Measurements from ENCODE around the gene SLC35F1. TPM values are rescaled to one million over a fixed set of nuclear protein-coding genes. Genes with fewer than 3 reads are reported as not detected.
"Not testable (repeated sequence)": the region's sequence is repeated elsewhere in the genome, so short reads cannot be mapped to it uniquely, and the experiment has no call there.

Gene SLC35F1
- total RNA-seq = not detected
- not detected for polyA plus RNA-seq

DNA sequence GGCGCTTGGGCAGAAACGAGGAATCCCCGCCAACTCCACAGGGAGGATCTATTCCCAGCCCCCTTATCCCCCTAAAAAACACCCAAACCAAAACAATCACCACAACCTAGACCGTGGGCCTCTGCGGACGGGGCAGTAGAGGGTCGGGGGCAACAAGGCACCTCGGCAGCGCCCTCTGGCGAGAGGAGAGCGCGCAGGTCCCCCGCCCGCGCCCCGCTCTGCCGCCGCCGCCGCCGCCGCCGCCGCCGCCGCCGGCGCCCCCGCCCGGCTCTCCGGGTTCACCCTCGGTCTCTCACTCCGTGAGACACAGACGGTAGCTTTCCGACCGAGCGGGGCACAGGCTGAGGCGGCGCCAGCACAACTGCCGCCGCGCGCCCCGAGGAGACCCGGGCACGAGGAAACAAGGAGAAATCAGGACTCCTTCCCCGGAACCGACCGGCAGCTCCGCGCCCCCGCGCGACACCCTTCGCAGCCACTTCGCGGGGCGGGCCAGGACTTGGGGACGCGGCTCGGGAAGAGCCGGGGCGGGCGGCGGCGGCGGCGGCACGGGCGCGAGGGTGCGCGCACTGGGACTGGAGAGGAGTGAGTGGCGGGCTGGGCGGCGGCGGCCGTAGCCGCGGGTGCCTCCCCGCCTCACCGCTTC is at the start of gene SLC35F1:
TSS of gene SLC35F1 (plus strand) at position 307 of the 643 bp plus-strand sequence.
- Histone ChIP-seq H3K4me3 (ENCODE audit: low read length) (no peak within 1 kb of the TSS), H3K27ac (ENCODE audit: low read depth, low read length) (no peak within 1 kb of the TSS), H3K27me3 (ENCODE audit: insufficient read depth, low read length, poor library complexity, severe bottlenecking) (peaks cover 17% of the 10 kb centered on the region), H3K9me3 (ENCODE audit: low read length) (no peaks in the 10 kb centered on the region), H3K4me1 (ENCODE audit: insufficient read depth, low read length) (no peaks in the 10 kb centered on the region), H3K36me3 (ENCODE audit: insufficient read depth, low read length) (no peaks in the 10 kb centered on the region)
- H3K36me3 Mint-ChIP-seq = peaks cover 0 to 3% (median 0%) of the 10 kb centered on the region in 3 donors
- POLR2A ChIA-PET = no interaction called here
- CTCF ChIA-PET = no interaction called here
- DNase-seq = no peak
- peak within 1 kb of the TSS; percentile 52 to 84 (median 68) for H3K4me3 Mint-ChIP-seq
- peaks cover 6 to 10% (median 10%) of the 10 kb centered on the region in 3 donors for H3K4me1 Mint-ChIP-seq
- peaks cover 46 to 71% of the 10 kb centered on the region in 2 donors for H3K27me3 Mint-ChIP-seq
- H3K27ac Mint-ChIP-seq = no peak within 1 kb of the TSS
- peaks cover 0 to 4% (median 0%) of the 10 kb centered on the region in 5 donors for H3K9me3 Mint-ChIP-seq

DNA sequence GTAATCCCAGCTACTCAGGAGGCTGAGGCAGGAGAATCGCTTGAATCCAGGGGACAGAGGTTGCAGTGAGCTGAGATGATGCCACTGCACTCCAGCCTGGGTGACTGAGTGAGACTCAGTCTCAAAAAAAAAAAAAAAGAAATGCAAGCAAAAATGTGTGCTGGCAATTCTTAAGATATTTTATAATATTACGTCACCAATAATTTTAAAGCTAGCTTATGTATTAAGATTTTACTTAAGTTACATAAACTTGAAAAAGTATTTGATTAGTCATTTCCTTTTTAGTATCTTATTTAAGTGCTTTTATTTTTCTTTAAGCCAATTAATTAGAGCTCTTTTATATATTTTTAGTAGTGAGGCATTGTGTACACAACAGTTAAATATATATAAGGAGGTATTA is 48.5 kb upstream of the SLC35F1 start:
- H3K36me3 ChIP-seq (ENCODE audit: insufficient read depth, low read length); DNase-seq; H3K9me3 Mint-ChIP-seq; H3K4me3 Mint-ChIP-seq; H3K36me3 Mint-ChIP-seq; POLR2A ChIA-PET; CTCF ChIA-PET; H3K4me1 Mint-ChIP-seq; H3K9me3 ChIP-seq (ENCODE audit: low read length); H3K27me3 ChIP-seq (ENCODE audit: insufficient read depth, low read length, poor library complexity, severe bottlenecking); H3K4me3 ChIP-seq (ENCODE audit: low read length); H3K27ac ChIP-seq (ENCODE audit: low read depth, low read length); H3K27me3 Mint-ChIP-seq; H3K27ac Mint-ChIP-seq; H3K4me1 ChIP-seq (ENCODE audit: insufficient read depth, low read length): not testable (repeated sequence)

DNA sequence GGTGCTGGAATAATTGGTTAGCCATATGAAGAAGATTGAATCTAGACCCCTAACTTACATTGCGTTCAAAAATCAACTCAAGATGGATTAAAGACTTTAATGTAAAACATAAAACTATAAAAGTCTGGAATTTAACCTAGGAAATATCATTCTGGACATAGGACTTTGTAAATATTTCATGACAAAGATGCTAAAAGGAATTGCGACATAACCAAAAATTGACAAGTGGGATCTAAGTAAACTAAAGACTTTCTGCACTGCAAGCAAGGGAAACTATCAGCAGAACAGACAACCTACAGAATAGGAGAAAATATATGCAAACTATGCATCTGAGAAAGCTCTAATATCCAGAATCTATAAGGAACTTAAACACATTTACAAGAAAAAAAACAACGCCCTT is 45.5 kb upstream of the SLC35F1 start:
- H3K27ac ChIP-seq (ENCODE audit: low read depth, low read length) = no peak overlapping the region
- POLR2A ChIA-PET = no interaction called here
- DNase-seq = no peak
- CTCF ChIA-PET = no interaction called here
- H3K4me3 Mint-ChIP-seq = no peak overlapping the region
- no peak overlapping the region for H3K4me3 ChIP-seq (ENCODE audit: low read length)
- H3K36me3 Mint-ChIP-seq = no peaks in the 10 kb centered on the region
- no peaks in the 10 kb centered on the region for H3K4me1 Mint-ChIP-seq
- H3K9me3 ChIP-seq (ENCODE audit: low read length) = no peaks in the 10 kb centered on the region
- H3K4me1 ChIP-seq (ENCODE audit: insufficient read depth, low read length) = no peaks in the 10 kb centered on the region
- H3K36me3 ChIP-seq (ENCODE audit: insufficient read depth, low read length) = no peaks in the 10 kb centered on the region
- H3K9me3 Mint-ChIP-seq = peaks cover 3 to 9% (median 6%) of the 10 kb centered on the region in 5 donors
- no peaks in the 10 kb centered on the region for H3K27me3 ChIP-seq (ENCODE audit: insufficient read depth, low read length, poor library complexity, severe bottlenecking)
- H3K27me3 Mint-ChIP-seq = peaks cover 3 to 4% of the 10 kb centered on the region in 2 donors
- no peak overlapping the region for H3K27ac Mint-ChIP-seq

GRCh38 chr6:117866561-117866960 is 40.5 kb upstream of the SLC35F1 start:
- Mint-ChIP-seq H3K9me3 (peaks cover 2 to 9% (median 3%) of the 10 kb centered on the region in 5 donors), H3K4me3 (no peak overlapping the region), H3K36me3 (no peaks in the 10 kb centered on the region), H3K27me3 (peaks cover 0 to 2% of the 10 kb centered on the region in 2 donors), H3K27ac (no peak overlapping the region), H3K4me1 (no peaks in the 10 kb centered on the region)
- no peaks in the 10 kb centered on the region for H3K4me1 ChIP-seq (ENCODE audit: insufficient read depth, low read length)
- H3K27ac ChIP-seq (ENCODE audit: low read depth, low read length) = no peak overlapping the region
- no peaks in the 10 kb centered on the region for H3K36me3 ChIP-seq (ENCODE audit: insufficient read depth, low read length)
- H3K4me3 ChIP-seq (ENCODE audit: low read length) = no peak overlapping the region
- no peaks in the 10 kb centered on the region for H3K9me3 ChIP-seq (ENCODE audit: low read length)
- ChIA-PET CTCF (no interaction called here), POLR2A (no interaction called here)
- no peak for DNase-seq
- no peaks in the 10 kb centered on the region for H3K27me3 ChIP-seq (ENCODE audit: insufficient read depth, low read length, poor library complexity, severe bottlenecking)

GRCh38 chr6:117870486-117871242 is 36.4 kb upstream of the SLC35F1 start:
- Mint-ChIP-seq H3K4me1 (no peaks in the 10 kb centered on the region), H3K27me3 (no peaks in the 10 kb centered on the region), H3K4me3 (no peak overlapping the region), H3K27ac (no peak overlapping the region), H3K36me3 (no peaks in the 10 kb centered on the region), H3K9me3 (peaks cover 0 to 5% (median 3%) of the 10 kb centered on the region in 5 donors)
- Histone ChIP-seq H3K27ac (ENCODE audit: low read depth, low read length) (no peak overlapping the region), H3K4me3 (ENCODE audit: low read length) (no peak overlapping the region), H3K9me3 (ENCODE audit: low read length) (no peaks in the 10 kb centered on the region), H3K4me1 (ENCODE audit: insufficient read depth, low read length) (no peaks in the 10 kb centered on the region), H3K27me3 (ENCODE audit: insufficient read depth, low read length, poor library complexity, severe bottlenecking) (no peaks in the 10 kb centered on the region), H3K36me3 (ENCODE audit: insufficient read depth, low read length) (no peaks in the 10 kb centered on the region)
- no peak for DNase-seq
- CTCF ChIA-PET = no interaction called here
- POLR2A ChIA-PET = no interaction called here

DNA sequence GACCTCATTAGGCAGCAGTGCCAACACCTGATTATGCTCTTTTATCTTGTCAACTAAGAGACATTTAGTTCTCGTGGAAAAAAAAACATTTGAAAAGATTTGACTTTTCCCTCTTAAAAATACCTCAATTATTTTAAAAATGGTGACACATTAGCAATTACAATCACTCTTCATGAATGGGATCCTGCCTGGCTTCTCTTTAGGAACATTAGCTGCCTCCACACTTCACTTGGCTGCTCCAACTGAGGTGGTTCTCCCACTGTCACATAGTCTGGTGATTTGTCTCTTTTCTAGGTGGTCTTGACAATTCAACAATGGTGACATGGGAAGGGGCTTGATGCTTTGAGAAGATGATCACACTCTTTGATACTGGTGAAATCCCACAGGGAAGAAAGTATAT is 26.2 kb upstream of the SLC35F1 start:
- Mint-ChIP-seq H3K4me3 (no peak overlapping the region), H3K27me3 (peaks cover 0 to 11% of the 10 kb centered on the region in 2 donors), H3K36me3 (no peaks in the 10 kb centered on the region), H3K27ac (no peak overlapping the region), H3K9me3 (peaks cover 0 to 3% (median 0%) of the 10 kb centered on the region in 5 donors), H3K4me1 (no peaks in the 10 kb centered on the region)
- H3K36me3 ChIP-seq (ENCODE audit: insufficient read depth, low read length) = no peaks in the 10 kb centered on the region
- no peak for DNase-seq
- ChIA-PET CTCF (no interaction called here), POLR2A (no interaction called here)
- no peaks in the 10 kb centered on the region for H3K27me3 ChIP-seq (ENCODE audit: insufficient read depth, low read length, poor library complexity, severe bottlenecking)
- no peak overlapping the region for H3K4me3 ChIP-seq (ENCODE audit: low read length)
- no peak overlapping the region for H3K27ac ChIP-seq (ENCODE audit: low read depth, low read length)
- no peaks in the 10 kb centered on the region for H3K9me3 ChIP-seq (ENCODE audit: low read length)
- no peaks in the 10 kb centered on the region for H3K4me1 ChIP-seq (ENCODE audit: insufficient read depth, low read length)

DNA sequence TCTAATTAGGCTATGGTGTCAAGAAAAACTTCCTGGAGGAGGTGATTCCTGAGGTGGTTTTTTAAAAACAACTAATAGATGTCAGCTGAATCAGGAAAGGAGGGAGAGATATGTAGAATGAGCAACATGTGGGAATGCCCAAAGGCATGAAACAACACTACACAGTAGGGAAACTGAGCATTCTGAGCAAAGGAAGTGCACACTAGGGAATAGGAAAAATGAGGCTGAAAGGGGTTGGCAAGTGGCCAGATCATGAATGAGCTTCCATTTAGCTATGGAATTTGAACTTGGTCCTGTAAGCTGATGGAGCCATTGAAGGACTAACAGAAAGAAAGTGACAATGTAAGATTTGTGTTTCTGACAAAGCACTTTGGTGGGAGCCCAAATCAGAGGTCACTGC is 16.9 kb upstream of the SLC35F1 start:
- Mint-ChIP-seq H3K27ac (no peak overlapping the region), H3K4me3 (no peak overlapping the region), H3K36me3 (no peaks in the 10 kb centered on the region), H3K4me1 (no peaks in the 10 kb centered on the region), H3K27me3 (peaks cover 3 to 5% of the 10 kb centered on the region in 2 donors), H3K9me3 (no peaks in the 10 kb centered on the region)
- Histone ChIP-seq H3K27ac (ENCODE audit: low read depth, low read length) (no peak overlapping the region), H3K27me3 (ENCODE audit: insufficient read depth, low read length, poor library complexity, severe bottlenecking) (no peaks in the 10 kb centered on the region), H3K9me3 (ENCODE audit: low read length) (no peaks in the 10 kb centered on the region), H3K4me1 (ENCODE audit: insufficient read depth, low read length) (no peaks in the 10 kb centered on the region), H3K36me3 (ENCODE audit: insufficient read depth, low read length) (no peaks in the 10 kb centered on the region), H3K4me3 (ENCODE audit: low read length) (no peak overlapping the region)
- DNase-seq = no peak
- ChIA-PET POLR2A (no interaction called here), CTCF (no interaction called here)

DNA sequence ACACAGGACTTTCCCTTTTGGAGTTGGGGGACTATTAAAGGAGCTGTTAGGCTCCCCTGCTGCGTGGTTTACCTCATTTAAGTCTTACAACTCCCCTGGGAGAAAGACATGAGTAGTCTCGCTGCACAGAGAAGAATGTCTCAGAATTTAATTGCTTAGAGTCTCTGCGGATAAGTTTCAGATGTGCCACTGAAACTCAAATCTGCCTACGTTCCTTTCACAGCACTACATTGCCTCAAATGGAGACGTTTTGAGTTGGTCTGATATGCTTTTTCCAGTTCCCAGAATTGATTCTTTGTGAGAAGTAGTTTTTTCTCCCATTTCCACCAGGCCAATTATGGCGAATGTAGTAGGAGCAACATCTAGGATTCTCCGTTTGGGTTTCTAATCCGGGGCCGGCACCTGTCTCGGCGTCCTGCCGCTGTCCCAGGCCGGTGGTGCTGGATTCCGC is 532 bp upstream of the SLC35F1 start:
- Mint-ChIP-seq H3K27me3 (peaks cover 45 to 66% of the 10 kb centered on the region in 2 donors), H3K9me3 (peaks cover 0 to 4% (median 0%) of the 10 kb centered on the region in 5 donors), H3K27ac (no peak overlapping the region), H3K4me1 (peaks cover 6 to 10% (median 10%) of the 10 kb centered on the region in 3 donors), H3K36me3 (peaks cover 0 to 3% (median 0%) of the 10 kb centered on the region in 3 donors), H3K4me3 (peak overlapping the region; percentile 52 to 84 (median 68))
- no peaks in the 10 kb centered on the region for H3K36me3 ChIP-seq (ENCODE audit: insufficient read depth, low read length)
- ChIA-PET POLR2A (no interaction called here), CTCF (no interaction called here)
- H3K9me3 ChIP-seq (ENCODE audit: low read length) = no peaks in the 10 kb centered on the region
- DNase-seq = no peak
- no peaks in the 10 kb centered on the region for H3K4me1 ChIP-seq (ENCODE audit: insufficient read depth, low read length)
- no peak overlapping the region for H3K4me3 ChIP-seq (ENCODE audit: low read length)
- H3K27me3 ChIP-seq (ENCODE audit: insufficient read depth, low read length, poor library complexity, severe bottlenecking) = peaks cover 17% of the 10 kb centered on the region
- H3K27ac ChIP-seq (ENCODE audit: low read depth, low read length) = no peak overlapping the region

Measured in CD8-positive, alpha-beta memory T cell (primary cell).